ENCODE measurements around the gene ARID1B. TPM values are rescaled to one million over a fixed set of nuclear protein-coding genes. Genes with fewer than 3 reads are reported as not detected.

ARID1B gene
- total RNA-seq, 1 donor from 2014 or later: 62.1 TPM

DNA sequence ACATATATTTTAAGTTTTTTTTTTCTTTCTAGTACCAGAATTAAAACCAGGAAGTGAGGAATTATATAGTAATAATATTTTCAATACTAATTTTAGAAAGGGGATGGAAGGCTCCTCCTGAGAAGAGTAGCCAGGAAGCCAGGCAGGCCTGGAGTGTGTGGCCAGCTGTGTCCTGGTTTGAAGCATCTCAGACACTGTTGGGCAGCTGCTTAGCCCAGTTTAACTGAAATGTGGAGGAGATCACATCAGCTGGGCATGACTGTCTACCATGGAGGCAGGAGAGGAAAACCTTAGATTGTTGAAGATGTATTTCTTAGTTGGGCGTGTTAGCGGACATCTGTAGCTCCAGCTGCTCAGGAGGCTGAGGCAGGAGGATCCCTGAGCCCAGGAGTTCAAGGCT lies 142.2 kb downstream of the ARID1B start:
- Histone ChIP-seq H2AFZ (replicated peaks) (no peak overlapping the region), H3K4me3 (no peak overlapping the region), H3K36me3 (no peaks in the 10 kb centered on the region), H3K27me3 (no peaks in the 10 kb centered on the region), H3K4me1 (peaks cover 21% of the 10 kb centered on the region), H3F3A (ENCODE audit: low read depth) (peaks cover 9% of the 10 kb centered on the region), H3K79me2 (ENCODE audit: low read depth) (peaks cover 94% of the 10 kb centered on the region), H3K9me3 (ENCODE audit: low read depth) (no peaks in the 10 kb centered on the region), H4K20me1 (ENCODE audit: low read depth) (peaks cover 63% of the 10 kb centered on the region), H3K9ac (no peak overlapping the region), H3K27ac (no peak overlapping the region), H3K4me2 (no peak overlapping the region)
- no peaks in the 10 kb centered on the region for H3K27me3 Mint-ChIP-seq (ENCODE audit: insufficient read depth, low read depth)
- H3K36me3 Mint-ChIP-seq: peaks cover 12% of the 10 kb centered on the region
- no peaks in the 10 kb centered on the region for H3K9me3 Mint-ChIP-seq
- TF ChIP-seq, protein P1, sequence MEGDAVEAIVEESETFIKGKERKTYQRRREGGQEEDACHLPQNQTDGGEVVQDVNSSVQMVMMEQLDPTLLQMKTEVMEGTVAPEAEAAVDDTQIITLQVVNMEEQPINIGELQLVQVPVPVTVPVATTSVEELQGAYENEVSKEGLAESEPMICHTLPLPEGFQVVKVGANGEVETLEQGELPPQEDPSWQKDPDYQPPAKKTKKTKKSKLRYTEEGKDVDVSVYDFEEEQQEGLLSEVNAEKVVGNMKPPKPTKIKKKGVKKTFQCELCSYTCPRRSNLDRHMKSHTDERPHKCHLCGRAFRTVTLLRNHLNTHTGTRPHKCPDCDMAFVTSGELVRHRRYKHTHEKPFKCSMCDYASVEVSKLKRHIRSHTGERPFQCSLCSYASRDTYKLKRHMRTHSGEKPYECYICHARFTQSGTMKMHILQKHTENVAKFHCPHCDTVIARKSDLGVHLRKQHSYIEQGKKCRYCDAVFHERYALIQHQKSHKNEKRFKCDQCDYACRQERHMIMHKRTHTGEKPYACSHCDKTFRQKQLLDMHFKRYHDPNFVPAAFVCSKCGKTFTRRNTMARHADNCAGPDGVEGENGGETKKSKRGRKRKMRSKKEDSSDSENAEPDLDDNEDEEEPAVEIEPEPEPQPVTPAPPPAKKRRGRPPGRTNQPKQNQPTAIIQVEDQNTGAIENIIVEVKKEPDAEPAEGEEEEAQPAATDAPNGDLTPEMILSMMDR (IDR thresholded peaks at IDR 0.05): no peak
- TF ChIP-seq EZH2 (IDR thresholded peaks at IDR 0.05) (no peak), EZH2phosphoT487 (IDR thresholded peaks at IDR 0.05) (no peak)
- no peak for DNase-seq (ENCODE audit: low spot score)
- no peak overlapping the region for H3K27ac Mint-ChIP-seq
- no peak overlapping the region for H3K4me3 Mint-ChIP-seq
- H3K4me1 Mint-ChIP-seq: peaks cover 33% of the 10 kb centered on the region

DNA sequence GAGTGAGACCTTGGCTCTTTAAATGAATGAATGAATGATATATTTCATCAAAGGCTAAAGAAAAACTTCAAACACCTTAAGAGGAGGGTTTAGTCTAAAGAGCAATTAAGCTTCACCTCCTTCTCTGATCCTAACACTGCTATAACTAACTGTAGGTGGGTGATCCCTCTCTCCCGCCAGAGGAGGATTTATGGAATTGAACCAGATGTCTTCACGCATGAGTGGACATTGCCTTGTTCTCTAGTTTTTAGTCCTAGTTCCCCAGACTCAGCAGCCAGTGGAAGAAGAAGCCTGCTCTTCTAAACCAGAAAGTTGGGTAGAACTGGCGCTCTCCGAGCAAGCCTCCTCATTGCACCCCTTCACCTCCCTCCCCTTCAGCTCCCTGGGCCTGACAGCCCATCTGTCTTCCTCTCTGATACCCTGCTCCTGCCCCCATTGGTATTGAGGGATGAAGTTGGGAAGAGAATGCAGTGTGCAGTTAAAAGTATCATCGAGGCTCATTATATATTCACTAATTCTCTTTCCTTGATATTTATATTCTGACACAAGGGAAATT lies 142.7 kb downstream of the ARID1B start:
- Histone ChIP-seq H3K9ac (no peak overlapping the region), H3K9me3 (ENCODE audit: low read depth) (no peaks in the 10 kb centered on the region), H3K4me1 (peaks cover 23% of the 10 kb centered on the region), H3K79me2 (ENCODE audit: low read depth) (peaks cover 95% of the 10 kb centered on the region), H3K4me2 (peak overlapping the region; percentile 31), H2AFZ (replicated peaks) (no peak overlapping the region), H3K36me3 (no peaks in the 10 kb centered on the region), H3F3A (ENCODE audit: low read depth) (peaks cover 9% of the 10 kb centered on the region), H4K20me1 (ENCODE audit: low read depth) (peaks cover 67% of the 10 kb centered on the region), H3K27me3 (no peaks in the 10 kb centered on the region), H3K27ac (no peak overlapping the region), H3K4me3 (no peak overlapping the region)
- Mint-ChIP-seq H3K27ac (no peak overlapping the region), H3K4me1 (peaks cover 35% of the 10 kb centered on the region), H3K27me3 (ENCODE audit: insufficient read depth, low read depth) (no peaks in the 10 kb centered on the region), H3K9me3 (no peaks in the 10 kb centered on the region), H3K36me3 (peaks cover 8% of the 10 kb centered on the region), H3K4me3 (no peak overlapping the region)
- DNase-seq (ENCODE audit: low spot score): peak; percentile 58
- TF ChIP-seq EZH2 (IDR thresholded peaks at IDR 0.05) (no peak), EZH2phosphoT487 (IDR thresholded peaks at IDR 0.05) (no peak)
- TF ChIP-seq, protein P1 (IDR thresholded peaks at IDR 0.05): no peak

DNA sequence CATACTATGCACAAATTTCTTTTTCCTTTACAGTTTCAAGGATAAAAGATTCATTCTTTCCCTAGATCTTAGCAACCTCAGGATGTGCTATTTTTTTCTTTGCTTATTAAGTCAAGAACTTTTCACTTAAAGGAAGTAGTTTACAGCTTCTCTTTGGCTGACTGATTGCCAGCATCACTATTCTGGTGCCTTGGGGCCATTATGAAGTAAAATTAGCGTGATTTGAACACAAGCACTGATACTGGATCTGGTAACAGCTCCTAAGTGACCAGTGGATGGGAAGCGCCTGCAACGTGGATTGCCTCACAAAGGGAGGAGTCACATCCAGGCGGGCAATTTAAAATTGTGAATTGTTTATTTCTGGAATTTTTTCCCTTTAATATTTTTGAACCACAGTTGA lies 147.1 kb downstream of the ARID1B start:
- Mint-ChIP-seq H3K9me3 (no peaks in the 10 kb centered on the region), H3K4me1 (peaks cover 37% of the 10 kb centered on the region), H3K36me3 (peaks cover 13% of the 10 kb centered on the region), H3K4me3 (no peak overlapping the region), H3K27ac (no peak overlapping the region), H3K27me3 (ENCODE audit: insufficient read depth, low read depth) (no peaks in the 10 kb centered on the region)
- Histone ChIP-seq H3K4me1 (peaks cover 36% of the 10 kb centered on the region), H3K27me3 (no peaks in the 10 kb centered on the region), H4K20me1 (ENCODE audit: low read depth) (peaks cover 62% of the 10 kb centered on the region), H3K4me2 (no peak overlapping the region), H3K79me2 (ENCODE audit: low read depth) (peaks cover 100% of the 10 kb centered on the region), H3F3A (ENCODE audit: low read depth) (peaks cover 6% of the 10 kb centered on the region), H2AFZ (replicated peaks) (no peak overlapping the region), H3K9ac (no peak overlapping the region), H3K4me3 (no peak overlapping the region), H3K9me3 (ENCODE audit: low read depth) (no peaks in the 10 kb centered on the region), H3K27ac (no peak overlapping the region), H3K36me3 (no peaks in the 10 kb centered on the region)
- no peak for DNase-seq (ENCODE audit: low spot score)
- TF ChIP-seq EZH2 (IDR thresholded peaks at IDR 0.05): no peak
- no peak for TF ChIP-seq EZH2phosphoT487 (IDR thresholded peaks at IDR 0.05)
- TF ChIP-seq, protein P1 (IDR thresholded peaks at IDR 0.05): no peak

Data from neural progenitor cell (in vitro differentiated cells).